Measurements from ENCODE around the gene SRXN1. TPM values are rescaled to one million over a fixed set of nuclear protein-coding genes. Genes with fewer than 3 reads are reported as not detected.

The SRXN1 gene
- total and polyA plus RNA-seq, 2 donors from 2014 or later: 17.4 to 51.1 TPM

DNA sequence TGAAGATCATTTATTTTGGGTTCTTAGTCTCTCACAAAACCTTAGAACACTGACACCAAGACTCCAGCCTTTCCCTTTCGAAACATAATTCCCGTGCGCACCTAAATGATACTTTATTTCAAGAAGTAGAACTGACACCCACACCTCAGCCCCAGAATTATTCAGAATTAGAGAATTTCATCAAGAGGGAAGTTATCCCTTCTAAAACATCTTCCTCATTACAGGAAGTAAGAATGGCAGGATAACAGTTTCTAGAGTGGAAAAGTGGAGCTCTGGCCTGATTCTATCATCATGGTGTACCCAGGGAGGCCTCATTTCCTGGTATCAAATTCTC lies 1.4 kb upstream of the SRXN1 start:
- TF ChIP-seq, protein P1, sequence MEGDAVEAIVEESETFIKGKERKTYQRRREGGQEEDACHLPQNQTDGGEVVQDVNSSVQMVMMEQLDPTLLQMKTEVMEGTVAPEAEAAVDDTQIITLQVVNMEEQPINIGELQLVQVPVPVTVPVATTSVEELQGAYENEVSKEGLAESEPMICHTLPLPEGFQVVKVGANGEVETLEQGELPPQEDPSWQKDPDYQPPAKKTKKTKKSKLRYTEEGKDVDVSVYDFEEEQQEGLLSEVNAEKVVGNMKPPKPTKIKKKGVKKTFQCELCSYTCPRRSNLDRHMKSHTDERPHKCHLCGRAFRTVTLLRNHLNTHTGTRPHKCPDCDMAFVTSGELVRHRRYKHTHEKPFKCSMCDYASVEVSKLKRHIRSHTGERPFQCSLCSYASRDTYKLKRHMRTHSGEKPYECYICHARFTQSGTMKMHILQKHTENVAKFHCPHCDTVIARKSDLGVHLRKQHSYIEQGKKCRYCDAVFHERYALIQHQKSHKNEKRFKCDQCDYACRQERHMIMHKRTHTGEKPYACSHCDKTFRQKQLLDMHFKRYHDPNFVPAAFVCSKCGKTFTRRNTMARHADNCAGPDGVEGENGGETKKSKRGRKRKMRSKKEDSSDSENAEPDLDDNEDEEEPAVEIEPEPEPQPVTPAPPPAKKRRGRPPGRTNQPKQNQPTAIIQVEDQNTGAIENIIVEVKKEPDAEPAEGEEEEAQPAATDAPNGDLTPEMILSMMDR (IDR thresholded peaks at IDR 0.05; ENCODE audit: borderline replicate concordance, extremely low read depth, insufficient read depth): no peak
- intact Hi-C loops (cut with DNase I): no loop called here
- no peak for DNase-seq
- no peak overlapping the region for H3K27ac ChIP-seq (ENCODE audit: low read depth in 2 of 2, low read length in 2 of 2)
- peaks cover 0 to 15% (median 6%) of the 10 kb centered on the region in 3 donors for H3K4me1 ChIP-seq (ENCODE audit: control insufficient read depth in 2 of 3, insufficient read depth in 2 of 3, low read depth in 1 of 3, low read length in 3 of 3)
- no peak overlapping the region for H3K9ac ChIP-seq (ENCODE audit: low read length in 3 of 3)
- peaks cover 0 to 2% (median 0%) of the 10 kb centered on the region in 3 donors for H3K36me3 ChIP-seq (ENCODE audit: control insufficient read depth in 2 of 3, insufficient read depth in 3 of 3, low read length in 3 of 3)
- FAIRE-seq: no peak
- no peak overlapping the region for H3K4me3 ChIP-seq (ENCODE audit: low read length in 3 of 3)
- no peaks in the 10 kb centered on the region for H3K9me3 ChIP-seq (ENCODE audit: control insufficient read depth in 2 of 3, insufficient read depth in 1 of 3, low read length in 3 of 3)
- peaks cover 4% of the 10 kb centered on the region for H3K27me3 ChIP-seq (ENCODE audit: control insufficient read depth, insufficient read depth, low read length)

DNA sequence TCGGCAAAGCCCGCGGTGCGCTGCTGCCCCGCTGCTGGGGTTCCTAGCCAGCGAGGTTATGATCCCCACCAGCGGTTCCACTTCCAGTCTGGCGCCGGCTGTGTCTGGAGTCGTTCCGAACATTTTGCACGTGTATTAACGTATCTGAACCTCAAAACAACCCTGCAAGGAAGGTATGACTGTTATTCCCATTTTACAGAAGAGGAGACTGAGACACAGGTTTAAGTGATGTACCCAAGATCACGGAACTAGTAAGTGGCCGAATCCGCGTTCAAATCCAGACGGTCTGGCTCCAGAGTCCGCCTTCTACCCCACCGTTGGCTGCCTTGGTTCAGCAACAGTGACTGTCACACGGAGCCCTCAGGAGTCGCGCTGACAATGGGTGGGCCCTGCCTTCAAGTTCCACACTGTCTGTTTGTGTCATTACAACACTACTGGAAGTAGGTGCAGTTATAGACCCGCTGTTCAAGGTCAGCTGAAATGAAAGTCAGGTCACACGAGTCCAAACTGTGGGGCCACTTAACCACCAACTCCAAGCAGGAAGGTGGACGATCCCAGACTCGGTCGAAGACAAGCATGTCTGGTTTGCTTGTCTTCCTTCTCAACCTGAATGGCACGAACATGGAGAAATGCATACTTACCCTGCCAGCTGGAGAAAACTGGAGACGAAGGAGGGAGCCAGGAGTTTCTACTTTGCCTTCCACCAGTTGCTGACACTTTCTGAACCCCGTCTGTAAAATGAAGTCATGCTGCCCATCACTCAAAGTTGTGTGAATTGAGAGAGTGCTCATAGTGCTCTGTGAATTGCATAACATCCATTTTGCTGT lies 803 bp upstream of the SRXN1 start:
- H3K4me3 ChIP-seq (ENCODE audit: low read length in 3 of 3): peak overlapping the region; percentile 58 to 74 (median 70)
- H3K36me3 ChIP-seq (ENCODE audit: control insufficient read depth in 2 of 3, insufficient read depth in 3 of 3, low read length in 3 of 3): peaks cover 0 to 2% (median 0%) of the 10 kb centered on the region in 3 donors
- no peaks in the 10 kb centered on the region for H3K9me3 ChIP-seq (ENCODE audit: control insufficient read depth in 2 of 3, insufficient read depth in 1 of 3, low read length in 3 of 3)
- DNase-seq: no peak
- peak overlapping the region; percentile 27 to 56 (median 35) for H3K9ac ChIP-seq (ENCODE audit: low read length in 3 of 3)
- TF ChIP-seq, protein P1 (IDR thresholded peaks at IDR 0.05; ENCODE audit: borderline replicate concordance, extremely low read depth, insufficient read depth): no peak
- peaks cover 4% of the 10 kb centered on the region for H3K27me3 ChIP-seq (ENCODE audit: control insufficient read depth, insufficient read depth, low read length)
- no peak for FAIRE-seq
- H3K27ac ChIP-seq (ENCODE audit: low read depth in 2 of 2, low read length in 2 of 2): peak overlapping the region; percentile 6 to 73
- intact Hi-C loops (cut with DNase I): no loop called here
- peaks cover 0 to 15% (median 6%) of the 10 kb centered on the region in 3 donors for H3K4me1 ChIP-seq (ENCODE audit: control insufficient read depth in 2 of 3, insufficient read depth in 2 of 3, low read depth in 1 of 3, low read length in 3 of 3)

DNA sequence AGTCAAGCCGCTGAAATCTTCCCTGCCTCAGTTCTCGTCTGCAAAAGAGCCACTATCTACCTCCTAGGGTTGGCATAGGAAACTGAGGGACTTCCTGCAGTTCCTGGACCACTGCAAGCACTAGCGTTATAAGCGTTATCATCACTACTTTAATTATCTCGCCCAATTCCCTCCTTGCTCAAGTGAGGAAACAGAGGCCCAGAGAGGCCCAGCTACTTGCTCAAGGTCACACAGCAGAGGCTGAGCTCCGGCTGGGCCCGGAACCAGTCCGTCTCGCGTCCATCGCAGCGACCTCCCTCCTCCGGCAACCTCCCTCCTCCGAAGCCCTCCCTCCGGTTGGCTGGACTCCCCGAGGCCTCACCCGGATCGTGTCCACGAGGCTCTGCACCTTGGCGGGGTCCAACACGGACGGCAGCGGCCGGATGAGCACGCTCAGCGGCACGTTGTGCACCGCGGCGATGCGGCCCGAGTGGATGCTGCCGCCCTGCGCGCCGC lies 338 bp downstream of the SRXN1 start:
- TF ChIP-seq, protein P1 (IDR thresholded peaks at IDR 0.05; ENCODE audit: borderline replicate concordance, extremely low read depth, insufficient read depth): no peak
- Histone ChIP-seq H3K4me1 (ENCODE audit: control insufficient read depth in 2 of 3, insufficient read depth in 2 of 3, low read depth in 1 of 3, low read length in 3 of 3) (peaks cover 0 to 15% (median 6%) of the 10 kb centered on the region in 3 donors), H3K9ac (ENCODE audit: low read length in 3 of 3) (peak overlapping the region; percentile 32 to 81 (median 57)), H3K4me3 (ENCODE audit: low read length in 3 of 3) (peak overlapping the region; percentile 68 to 92 (median 69)), H3K27me3 (ENCODE audit: control insufficient read depth, insufficient read depth, low read length) (no peaks in the 10 kb centered on the region), H3K9me3 (ENCODE audit: control insufficient read depth in 2 of 3, insufficient read depth in 1 of 3, low read length in 3 of 3) (no peaks in the 10 kb centered on the region), H3K36me3 (ENCODE audit: control insufficient read depth in 2 of 3, insufficient read depth in 3 of 3, low read length in 3 of 3) (peaks cover 0 to 12% (median 11%) of the 10 kb centered on the region in 3 donors), H3K27ac (ENCODE audit: low read depth in 2 of 2, low read length in 2 of 2) (peak overlapping the region; percentile 67 to 70)
- FAIRE-seq: no peak
- DNase-seq: peak in 2 of 5 donors; percentile 62 to 79
- intact Hi-C loops (cut with DNase I): no loop called here
